ENCODE measurements around the gene GTF3A. TPM values are rescaled to one million over a fixed set of nuclear protein-coding genes. Genes with fewer than 3 reads are reported as not detected.
A peak's percentile ranks its signal among the peaks of the same experiment; 100 is the strongest.

GTF3A gene
- total RNA-seq, 1 donor from 2014 or later = 106 TPM

DNA sequence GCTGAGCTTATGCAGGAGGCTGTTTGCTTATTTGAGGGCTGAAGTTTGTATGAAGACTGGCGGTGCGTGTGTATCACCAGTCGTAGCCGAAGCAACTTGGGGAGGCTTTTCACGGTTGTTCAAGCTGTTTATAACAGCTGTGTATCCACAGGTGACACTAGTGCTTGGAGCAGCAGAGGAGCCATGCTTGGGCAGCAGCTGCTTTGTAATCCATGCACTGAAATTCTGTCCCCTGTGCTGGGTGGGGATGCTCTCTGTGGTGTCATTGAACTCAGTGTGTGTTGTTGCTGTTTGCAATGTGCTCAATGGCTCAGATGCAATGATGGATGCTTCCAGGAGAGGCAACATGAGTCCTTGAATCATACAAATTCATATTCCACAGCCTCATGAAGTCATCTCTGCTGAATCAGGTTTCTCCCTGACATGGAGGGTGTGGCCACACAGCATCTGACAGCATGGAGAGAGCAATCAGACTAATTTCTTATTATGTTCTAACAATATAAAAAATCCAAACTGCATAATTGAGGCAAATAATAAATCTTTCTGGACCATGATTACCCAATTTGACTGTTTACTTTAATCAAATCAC, 18.8 kb upstream of the GTF3A start:
- DNase-seq (ENCODE audit: low read depth, low spot score) = no peak

DNA sequence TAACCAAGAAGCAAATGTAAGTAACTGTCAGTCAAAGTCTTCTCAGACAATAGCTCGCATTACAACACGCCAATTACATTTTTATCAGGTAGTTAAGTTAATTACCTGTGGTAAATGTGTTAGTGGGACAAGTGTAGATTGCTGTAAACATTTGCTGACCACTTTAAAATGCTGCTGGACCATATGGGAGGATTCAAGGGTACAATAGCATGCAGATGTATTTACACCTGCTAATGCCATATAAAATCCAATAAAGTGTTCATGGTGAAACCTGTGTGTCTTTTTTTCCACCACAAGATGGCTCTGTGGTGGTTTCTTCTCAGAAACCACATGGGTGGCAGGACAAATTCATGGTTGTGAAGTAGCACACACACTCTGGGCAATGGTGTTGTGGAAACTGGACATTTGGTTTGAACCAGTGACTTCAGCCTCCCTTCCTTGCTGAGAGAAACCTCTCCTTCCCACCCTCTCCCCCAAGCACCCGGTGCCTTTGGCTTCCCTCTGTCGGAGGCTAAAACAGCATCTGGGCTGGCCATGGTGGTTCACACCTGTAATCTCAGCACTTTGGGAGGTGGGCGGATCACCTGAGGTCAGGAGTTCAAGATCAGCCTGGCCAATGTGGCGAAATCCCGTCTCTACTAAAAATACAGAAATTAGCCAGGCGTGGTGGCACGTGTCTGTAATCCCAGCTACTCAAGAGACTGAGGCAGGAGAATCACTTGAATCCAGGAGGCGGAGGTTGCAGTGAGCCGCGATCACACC, 18.1 kb upstream of the GTF3A start:
- DNase-seq (ENCODE audit: low read depth, low spot score) = no peak

- no peak for DNase-seq (ENCODE audit: low read depth, low spot score)
Observed at GRCh38 chr13:27408074-27408473, 16.3 kb upstream of the GTF3A start.

GRCh38 chr13:27409013-27409412, 15.4 kb upstream of the GTF3A start:
- no peak for DNase-seq (ENCODE audit: low read depth, low spot score)

- DNase-seq (ENCODE audit: low read depth, low spot score) = no peak
Observed at GRCh38 chr13:27411341-27411740, 13.1 kb upstream of the GTF3A start.

- no peak for DNase-seq (ENCODE audit: low read depth, low spot score)
Observed at GRCh38 chr13:27415116-27415515, 9.3 kb upstream of the GTF3A start.

DNA sequence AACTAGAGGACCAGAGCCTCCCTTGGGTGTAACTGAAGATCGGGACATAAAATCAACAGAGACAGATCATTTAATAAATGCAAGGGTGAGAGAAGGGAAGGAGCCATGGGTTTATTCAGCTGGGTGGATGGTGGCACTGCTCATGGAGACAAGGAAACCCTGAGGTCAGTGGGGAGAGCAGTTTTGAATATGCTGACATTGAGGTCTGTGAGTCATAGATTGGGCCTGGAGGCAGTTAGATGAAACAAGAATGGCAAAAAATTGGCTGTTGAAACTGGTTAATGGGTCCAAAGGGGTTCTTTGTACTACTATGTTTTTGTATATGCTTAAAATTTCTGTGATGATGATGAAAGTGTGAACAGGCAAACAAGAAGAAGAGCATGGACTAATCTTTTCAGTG, 5.1 kb upstream of the GTF3A start:
- no peak for DNase-seq (ENCODE audit: low read depth, low spot score)

DNA sequence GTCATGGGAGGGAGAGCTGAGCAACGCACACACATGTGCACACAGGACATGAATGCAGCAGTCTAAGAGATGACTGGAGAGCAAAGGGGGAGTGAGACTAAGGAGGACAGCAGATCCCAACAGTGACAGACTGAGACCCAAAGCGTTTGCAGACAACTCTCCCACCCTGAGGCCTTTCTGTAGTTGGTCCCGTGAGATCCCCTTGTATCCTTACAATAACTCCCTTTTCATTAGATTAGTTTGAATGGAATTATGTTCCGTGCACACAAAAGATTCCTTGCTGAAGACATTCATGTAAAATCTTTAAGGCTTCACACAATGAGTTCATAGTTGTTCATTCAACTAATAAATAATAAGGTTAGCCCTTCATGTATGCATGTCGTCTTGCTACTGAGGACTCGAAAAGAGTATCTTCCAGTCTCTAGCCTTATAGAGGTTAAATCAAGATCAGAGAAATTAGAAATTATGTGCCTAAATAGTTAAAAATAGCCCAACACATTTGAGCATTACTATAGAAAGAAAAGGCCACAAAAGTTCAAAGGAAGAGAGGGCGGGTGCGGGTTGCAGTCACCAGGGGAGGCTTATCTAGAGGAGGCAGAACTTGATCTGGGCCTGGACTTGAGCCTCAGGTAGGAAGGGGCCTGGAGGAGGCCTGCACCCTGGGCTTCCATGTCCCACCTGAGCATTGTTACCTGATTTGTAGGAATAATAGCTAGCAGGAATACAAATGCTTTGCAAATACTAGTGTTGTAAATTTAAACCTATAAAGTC, 3.1 kb upstream of the GTF3A start:
- no peak for DNase-seq (ENCODE audit: low read depth, low spot score)

GRCh38 chr13:27423333-27423732, 1.1 kb upstream of the GTF3A start:
- DNase-seq (ENCODE audit: low read depth, low spot score) = no peak

- DNase-seq (ENCODE audit: low read depth, low spot score) = no peak
Observed at GRCh38 chr13:27425158-27425917, 919 bp downstream of the GTF3A start.

DNA sequence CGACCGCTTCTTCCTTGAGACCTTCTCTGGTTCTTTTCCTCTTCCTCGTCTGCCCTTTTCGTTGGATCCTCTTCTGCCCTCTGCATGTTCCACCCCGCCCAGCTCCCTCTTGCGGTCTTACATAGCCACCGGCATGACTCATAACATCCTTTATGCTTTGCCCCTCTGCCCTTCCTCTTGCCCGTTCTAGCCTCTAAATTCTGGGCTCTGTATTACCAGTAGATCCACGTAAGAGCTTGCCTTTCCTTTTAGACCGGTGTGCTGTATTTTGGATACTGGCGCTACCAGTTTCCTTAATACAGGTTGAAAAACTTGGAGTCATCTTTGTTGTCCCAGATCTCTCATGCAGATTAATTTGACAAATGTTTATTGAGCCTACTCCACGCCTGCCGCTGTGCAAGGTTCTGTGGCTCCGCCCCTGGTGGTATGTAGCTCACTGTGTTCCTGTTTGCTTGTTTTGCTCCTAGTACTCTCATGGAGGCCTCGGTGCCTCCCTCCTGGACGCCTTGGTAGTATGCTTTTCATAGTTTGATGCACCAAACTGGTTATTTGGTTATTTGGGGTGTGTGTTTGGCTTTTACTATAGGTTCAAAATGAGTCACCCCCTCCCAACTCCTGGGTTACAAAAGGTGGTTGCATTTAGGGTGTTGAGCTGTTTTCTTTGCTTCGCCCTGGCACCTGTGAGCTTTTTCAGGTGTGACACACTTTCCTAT, 1.7 kb downstream of the GTF3A start:
- DNase-seq (ENCODE audit: low read depth, low spot score) = peak; percentile 43

- DNase-seq (ENCODE audit: low read depth, low spot score) = no peak
Observed at GRCh38 chr13:27427641-27428040, 3.2 kb downstream of the GTF3A start.

DNA sequence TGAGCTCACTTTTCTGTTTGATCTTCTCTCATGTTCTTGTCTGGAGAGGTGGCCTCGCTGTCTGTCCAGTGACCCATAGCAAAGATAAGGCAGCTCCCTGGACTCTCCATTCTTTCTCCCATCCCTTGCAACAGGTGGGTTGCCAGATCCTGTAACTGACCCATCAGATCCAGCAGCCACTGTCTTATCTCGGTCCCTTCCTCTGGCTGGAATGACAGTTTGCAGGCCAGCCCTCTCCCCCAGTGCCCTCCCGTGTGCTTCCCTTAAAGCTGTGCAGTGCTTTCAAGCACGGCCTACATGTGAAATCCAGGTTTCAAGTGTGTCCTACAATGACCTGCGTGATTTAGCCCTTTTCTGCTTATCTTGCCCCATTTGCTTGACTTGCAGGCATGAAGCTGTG, 3.7 kb downstream of the GTF3A start:
- DNase-seq (ENCODE audit: low read depth, low spot score) = no peak

- DNase-seq (ENCODE audit: low read depth, low spot score) = no peak
Observed at GRCh38 chr13:27432180-27432579, 7.8 kb downstream of the GTF3A start.

DNA sequence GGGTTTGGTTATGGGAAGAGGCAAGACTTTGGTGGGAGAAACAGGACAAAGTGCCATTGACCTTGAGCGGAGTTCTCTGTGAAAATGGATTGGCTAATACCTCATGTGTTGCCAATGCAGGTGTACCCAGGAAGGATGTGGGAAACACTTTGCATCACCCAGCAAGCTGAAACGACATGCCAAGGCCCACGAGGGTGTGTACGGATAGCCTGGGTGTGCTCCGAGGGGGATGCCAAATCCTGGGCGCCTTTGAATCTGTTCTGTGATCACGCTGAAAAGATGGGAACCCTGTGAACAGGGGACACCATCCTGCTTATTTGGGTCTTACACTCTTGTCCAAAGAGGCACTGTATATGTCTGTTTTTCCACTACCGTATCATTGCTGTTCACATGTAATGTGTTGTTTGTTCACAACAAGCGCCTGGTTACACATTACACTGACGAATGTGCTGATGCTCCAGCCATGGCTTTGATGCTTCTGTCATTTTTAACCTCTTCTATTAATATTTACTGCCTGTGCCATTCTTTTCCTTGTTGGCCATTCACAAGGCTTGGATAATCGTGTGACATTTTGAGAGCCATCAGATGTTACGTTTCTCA, 8.3 kb downstream of the GTF3A start:
- no peak for DNase-seq (ENCODE audit: low read depth, low spot score)

DNA sequence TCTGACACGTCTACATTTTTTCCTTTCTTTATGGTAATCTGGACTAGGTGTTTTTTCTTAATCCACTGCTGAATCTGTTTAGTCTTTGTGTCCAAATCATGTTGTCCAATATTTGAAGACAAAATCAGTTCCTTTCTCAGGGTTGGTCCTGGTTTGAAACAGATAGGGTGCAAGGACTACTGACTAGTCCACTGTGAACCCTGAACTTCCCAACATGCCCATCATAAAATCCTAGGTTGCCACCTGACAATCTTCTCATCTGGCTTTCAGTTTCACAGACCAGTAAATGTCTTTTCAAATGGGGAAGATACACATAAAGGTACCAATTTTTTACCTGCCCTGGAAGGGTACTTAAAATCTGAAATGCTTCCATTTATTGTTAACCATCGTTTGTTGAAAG, 12.7 kb downstream of the GTF3A start:
- no peak for DNase-seq (ENCODE audit: low read depth, low spot score)

DNA sequence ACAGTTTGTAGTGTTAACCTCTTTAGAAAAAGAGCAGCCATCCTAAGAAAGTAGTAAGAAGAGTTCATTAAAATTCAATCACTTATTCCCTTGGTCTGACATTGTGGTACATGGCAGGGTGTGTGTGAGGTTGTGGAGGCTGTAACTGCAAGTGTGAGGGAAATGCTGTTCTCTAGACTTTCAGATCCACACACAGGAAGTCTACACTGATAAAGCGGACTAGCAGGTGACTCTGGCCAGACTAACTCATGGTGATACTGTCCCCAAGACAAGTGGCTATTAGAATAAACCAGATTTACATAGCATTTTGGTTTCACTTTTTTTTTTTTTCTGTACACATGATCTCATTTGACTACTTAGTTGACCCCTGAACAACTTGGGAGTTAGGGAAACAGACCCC, 16.0 kb downstream of the GTF3A start:
- DNase-seq (ENCODE audit: low read depth, low spot score) = no peak

GRCh38 chr13:27442071-27442647, 17.7 kb downstream of the GTF3A start:
- DNase-seq (ENCODE audit: low read depth, low spot score) = no peak

- DNase-seq (ENCODE audit: low read depth, low spot score) = no peak
Observed at GRCh38 chr13:27442797-27443196, 18.4 kb downstream of the GTF3A start.

GRCh38 chr13:27446986-27447583, 22.7 kb downstream of the GTF3A start:
- no peak for DNase-seq (ENCODE audit: low read depth, low spot score)

All from pulmonary artery endothelial cell (primary cell).